Dendritic cell treated with granulocyte-macrophage colony-stimulating factor and Interleukin-4, amounts not matched to agents 40 ng/mL and 50 ng/mL, for 4 days (primary cell): ENCODE results near the gene TRIAP1.
"Not testable (repeated sequence)": the region's sequence is repeated elsewhere in the genome, so short reads cannot be mapped to it uniquely, and the experiment has no call there.

Source experiments
- H3K27ac Mint-ChIP-seq: one replicate; pipeline ENCODE4 v1.8.0; 2022; ENCODE audit warnings: mild to moderate bottlenecking, mixed read lengths
- H3K27me3 Mint-ChIP-seq: one replicate; pipeline ENCODE4 v1.8.0; 2022; ENCODE audit warnings: mild to moderate bottlenecking, mixed read lengths
- H3K36me3 Mint-ChIP-seq: one replicate; pipeline ENCODE4 v1.8.0; 2022; ENCODE audit warnings: low read depth, mixed read lengths
- H3K4me1 Mint-ChIP-seq: one replicate; pipeline ENCODE4 v1.8.0; 2022; ENCODE audit warnings: low read depth, mixed read lengths
- H3K4me3 Mint-ChIP-seq: one replicate; pipeline ENCODE4 v1.8.0; 2022; ENCODE audit warnings: mild to moderate bottlenecking, moderate library complexity, mixed read lengths
- H3K9me3 Mint-ChIP-seq: one replicate; pipeline ENCODE4 v1.8.0; 2022; ENCODE audit warnings: mixed read lengths
- intact Hi-C: fragments of 100-400 bp; cut with micrococcal nuclease; formaldehyde crosslinking; loops from one replicate; pipeline ENCODE4 v1.15.0; 2022

Gene TRIAP1

GRCh38 chr12:120445911-120446843 lies at the start of gene TRIAP1, which contains the start of gene GATC:
TSS of gene TRIAP1 (minus strand) at chr12:120446384. CDS start at chr12:120446372, 12 bp downstream.
TSS of gene GATC (plus strand) at chr12:120446444. CDS start at chr12:120446481, 37 bp downstream.
- Mint-ChIP-seq H3K4me1 (peaks cover 32% of the 10 kb centered on the region), H3K27ac (peak within 1 kb of the TSS; percentile 99), H3K36me3 (peaks cover 71% of the 10 kb centered on the region), H3K9me3 (no peaks in the 10 kb centered on the region), H3K4me3 (peak within 1 kb of the TSS; percentile 87), H3K27me3 (no peaks in the 10 kb centered on the region)
- intact Hi-C loops: no loop called here

- Mint-ChIP-seq H3K4me3 (peak overlapping the region; percentile 93), H3K27me3 (no peaks in the 10 kb centered on the region), H3K36me3 (peaks cover 43% of the 10 kb centered on the region), H3K27ac (peak overlapping the region; percentile 83), H3K9me3 (no peaks in the 10 kb centered on the region), H3K4me1 (peaks cover 21% of the 10 kb centered on the region)
- intact Hi-C loops: loop anchor here (1.0 kb wide), 1 partner anchor 26 kb away; the partner anchor contains the start of gene SRSF9
Measured at GRCh38 chr12:120495186-120495730, 49.1 kb upstream of the TRIAP1 start.

- intact Hi-C loops: no loop called here
- no peaks in the 10 kb centered on the region for H3K27me3 Mint-ChIP-seq
- no peak overlapping the region for H3K27ac Mint-ChIP-seq
- peaks cover 24% of the 10 kb centered on the region for H3K4me1 Mint-ChIP-seq
- no peaks in the 10 kb centered on the region for H3K9me3 Mint-ChIP-seq
- H3K36me3 Mint-ChIP-seq: peaks cover 6% of the 10 kb centered on the region
- H3K4me3 Mint-ChIP-seq: no peak overlapping the region
Measured at GRCh38 chr12:120490833-120491512, 44.8 kb upstream of the TRIAP1 start.

- H3K4me3 Mint-ChIP-seq: no peak overlapping the region
Measured at GRCh38 chr12:120490325-120490724, 44.1 kb upstream of the TRIAP1 start.

GRCh38 chr12:120489018-120489417 lies 42.8 kb upstream of the TRIAP1 start:
- Mint-ChIP-seq H3K9me3 (no peaks in the 10 kb centered on the region), H3K27ac (peak overlapping the region; percentile 20), H3K27me3 (no peaks in the 10 kb centered on the region), H3K36me3 (peaks cover 5% of the 10 kb centered on the region), H3K4me3 (no peak overlapping the region), H3K4me1 (peaks cover 20% of the 10 kb centered on the region)
- intact Hi-C loops: no loop called here

More at GRCh38 chr12:120490325-120490724, 44.1 kb upstream of the TRIAP1 start:
- H3K9me3 Mint-ChIP-seq: no peaks in the 10 kb centered on the region
- peaks cover 5% of the 10 kb centered on the region for H3K36me3 Mint-ChIP-seq
- no peak overlapping the region for H3K27ac Mint-ChIP-seq
- intact Hi-C loops: no loop called here
- H3K4me1 Mint-ChIP-seq: peaks cover 22% of the 10 kb centered on the region
- H3K27me3 Mint-ChIP-seq: no peaks in the 10 kb centered on the region

- no peaks in the 10 kb centered on the region for H3K27me3 Mint-ChIP-seq
- no peaks in the 10 kb centered on the region for H3K9me3 Mint-ChIP-seq
- H3K27ac Mint-ChIP-seq: peak overlapping the region; percentile 20
- H3K4me1 Mint-ChIP-seq: peaks cover 29% of the 10 kb centered on the region
- peaks cover 5% of the 10 kb centered on the region for H3K36me3 Mint-ChIP-seq
- no peak overlapping the region for H3K4me3 Mint-ChIP-seq
- intact Hi-C loops: no loop called here
Measured at GRCh38 chr12:120488057-120488640, 42.0 kb upstream of the TRIAP1 start.

GRCh38 chr12:120487552-120487951 lies 41.4 kb upstream of the TRIAP1 start:
- H3K27ac Mint-ChIP-seq, H3K9me3 Mint-ChIP-seq, H3K27me3 Mint-ChIP-seq, H3K36me3 Mint-ChIP-seq, intact Hi-C loops, H3K4me3 Mint-ChIP-seq: not testable (repeated sequence)
- peaks cover 31% of the 10 kb centered on the region for H3K4me1 Mint-ChIP-seq

- H3K36me3 Mint-ChIP-seq: peaks cover 12% of the 10 kb centered on the region
- H3K9me3 Mint-ChIP-seq: no peaks in the 10 kb centered on the region
- H3K4me3 Mint-ChIP-seq: no peak overlapping the region
- no peak overlapping the region for H3K27ac Mint-ChIP-seq
- intact Hi-C loops: no loop called here
- H3K27me3 Mint-ChIP-seq: no peaks in the 10 kb centered on the region
- H3K4me1 Mint-ChIP-seq: peaks cover 31% of the 10 kb centered on the region
Measured at GRCh38 chr12:120485961-120486881, 40.0 kb upstream of the TRIAP1 start.

GRCh38 chr12:120483621-120484020 lies 37.4 kb upstream of the TRIAP1 start:
- Mint-ChIP-seq H3K9me3 (no peaks in the 10 kb centered on the region), H3K36me3 (peaks cover 11% of the 10 kb centered on the region), H3K27ac (peak overlapping the region; percentile 72)

GRCh38 chr12:120481022-120481767 lies 35.0 kb upstream of the TRIAP1 start:
- intact Hi-C loops: no loop called here
- Mint-ChIP-seq H3K27ac (peak overlapping the region; percentile 2), H3K4me1 (peaks cover 24% of the 10 kb centered on the region), H3K4me3 (no peak overlapping the region), H3K36me3 (peaks cover 11% of the 10 kb centered on the region), H3K9me3 (no peaks in the 10 kb centered on the region), H3K27me3 (no peaks in the 10 kb centered on the region)

More at GRCh38 chr12:120483621-120484020, 37.4 kb upstream of the TRIAP1 start:
- intact Hi-C loops: no loop called here
- no peak overlapping the region for H3K4me3 Mint-ChIP-seq
- no peaks in the 10 kb centered on the region for H3K27me3 Mint-ChIP-seq
- H3K4me1 Mint-ChIP-seq: peaks cover 27% of the 10 kb centered on the region

GRCh38 chr12:120480211-120480610 lies 34.0 kb upstream of the TRIAP1 start:
- no peaks in the 10 kb centered on the region for H3K9me3 Mint-ChIP-seq
- intact Hi-C loops: no loop called here
- no peaks in the 10 kb centered on the region for H3K27me3 Mint-ChIP-seq
- H3K27ac Mint-ChIP-seq: peak overlapping the region; percentile 9
- H3K4me3 Mint-ChIP-seq: no peak overlapping the region
- H3K36me3 Mint-ChIP-seq: peaks cover 11% of the 10 kb centered on the region
- peaks cover 33% of the 10 kb centered on the region for H3K4me1 Mint-ChIP-seq

- Mint-ChIP-seq H3K36me3 (peaks cover 11% of the 10 kb centered on the region), H3K4me3 (no peak overlapping the region), H3K9me3 (no peaks in the 10 kb centered on the region), H3K4me1 (peaks cover 41% of the 10 kb centered on the region), H3K27ac (peak overlapping the region; percentile 9), H3K27me3 (no peaks in the 10 kb centered on the region)
- intact Hi-C loops: no loop called here
Measured at GRCh38 chr12:120479458-120479857, 33.3 kb upstream of the TRIAP1 start.
